ENCODE data around the gene KCNJ18.
"Not testable (repeated sequence)": the region's sequence is repeated elsewhere in the genome, so short reads cannot be mapped to it uniquely, and the experiment has no call there.

Gene KCNJ18

DNA sequence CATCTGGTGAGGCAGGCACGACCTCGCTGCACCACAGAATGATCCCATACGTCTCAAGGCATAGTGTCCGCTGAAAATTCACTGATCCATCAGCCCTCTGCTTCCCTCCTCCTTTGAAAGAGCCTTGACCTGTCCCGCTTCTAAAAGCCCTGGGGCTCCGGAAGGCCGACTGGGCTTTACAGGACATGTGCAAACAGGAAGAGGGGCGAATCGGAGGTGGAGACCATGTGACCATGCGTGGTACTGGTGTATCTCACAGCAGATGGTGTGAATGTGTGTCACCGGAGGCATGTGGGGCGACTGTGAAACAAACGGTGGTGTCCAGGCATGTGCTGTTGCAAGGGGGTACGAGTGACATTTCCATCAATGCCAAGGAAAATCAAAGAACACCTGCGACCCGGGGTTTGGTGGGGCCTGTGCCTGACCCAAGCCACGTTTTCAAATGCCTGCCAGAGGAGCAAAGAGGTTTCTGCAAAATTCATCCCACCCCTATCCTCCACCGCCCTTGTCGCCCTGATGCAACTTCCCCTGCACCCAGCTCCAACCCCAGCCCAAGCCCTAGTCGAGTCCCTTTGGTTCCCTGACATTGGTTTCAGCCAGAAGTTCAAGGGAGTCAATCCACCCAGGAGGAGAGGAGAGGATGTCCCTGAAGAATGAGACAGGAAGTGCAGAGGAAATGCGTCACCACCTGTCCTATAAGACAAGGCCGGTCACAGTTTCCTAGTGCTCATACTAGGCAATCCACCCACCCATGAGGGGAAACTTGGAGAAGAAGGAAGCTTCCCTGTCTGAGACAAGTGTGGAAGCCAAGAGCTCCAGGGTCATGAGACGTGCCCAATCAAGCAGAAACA is 5.9 kb upstream of the KCNJ18 start:
- DNase-seq: no peak

DNA sequence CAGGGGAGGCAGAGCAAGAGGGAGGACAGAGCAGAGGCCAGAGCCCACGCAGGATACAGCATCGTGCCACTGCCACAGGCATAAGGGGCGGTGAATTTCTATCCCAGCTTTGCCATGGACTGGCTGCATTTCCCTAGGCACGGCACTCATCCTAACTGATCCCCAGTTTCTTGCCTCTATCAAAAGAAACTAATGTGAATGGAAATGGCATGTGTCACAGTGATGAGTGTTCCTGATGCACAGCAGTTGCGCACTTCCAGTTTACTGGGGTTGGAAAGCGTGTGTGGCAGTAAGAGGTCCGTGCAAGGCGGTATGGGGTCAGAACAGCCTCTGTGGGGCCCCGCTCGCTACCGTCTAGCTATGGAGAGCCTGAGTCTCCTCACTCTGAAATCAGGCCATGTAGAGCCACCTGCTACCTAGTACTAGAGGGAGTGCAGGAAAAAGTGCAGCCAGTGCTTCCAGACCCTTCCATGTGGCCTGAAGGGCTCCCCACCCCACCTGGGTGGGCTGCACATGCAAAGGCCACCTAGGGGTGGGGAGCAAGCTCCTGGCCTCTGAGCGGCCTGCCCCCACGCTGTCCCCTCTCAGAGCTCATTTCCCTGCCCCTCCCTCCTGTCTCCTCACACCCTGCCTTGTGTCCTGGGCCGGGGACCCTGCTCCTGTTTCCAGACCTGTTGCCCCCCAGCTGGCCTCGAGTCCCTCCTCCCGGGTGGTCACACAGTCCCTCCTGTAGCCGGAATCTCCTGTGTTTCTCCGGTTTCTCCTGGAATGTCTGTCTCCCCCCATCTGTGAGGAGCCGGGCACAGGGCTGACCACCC is 5.0 kb upstream of the KCNJ18 start:
- no peak for DNase-seq

DNA sequence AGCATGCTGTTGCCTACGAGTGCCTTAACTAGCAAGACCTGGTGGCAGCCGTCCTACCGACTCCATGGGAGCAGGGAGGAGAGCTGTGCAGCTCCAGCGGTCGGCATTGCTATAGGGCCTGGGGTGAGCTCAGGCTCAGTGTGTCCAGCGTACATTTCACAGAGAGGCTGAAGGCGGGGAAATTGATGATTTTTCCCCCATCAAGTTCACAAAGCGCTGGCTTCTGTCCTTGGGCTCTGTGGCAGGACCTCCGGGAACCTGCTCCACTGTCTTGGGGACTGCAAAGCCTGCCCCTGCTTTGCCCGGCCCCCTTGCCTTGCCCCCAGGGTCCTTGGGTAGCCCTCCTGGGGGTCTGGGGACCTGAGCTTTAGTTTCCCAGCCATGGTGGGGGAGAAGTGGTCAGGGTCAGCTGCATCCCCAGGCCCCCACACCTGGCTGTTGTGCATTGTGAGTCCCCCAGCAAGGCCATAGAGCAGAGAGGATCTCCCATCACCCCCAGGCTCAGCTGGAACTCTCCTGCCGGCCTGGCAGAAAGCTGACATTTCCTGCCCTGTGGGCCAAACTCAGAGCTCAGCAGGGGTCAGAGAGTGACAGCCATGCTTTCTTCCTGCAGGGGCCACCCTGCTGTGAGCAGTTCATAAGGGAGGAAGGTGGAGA is 3.9 kb upstream of the KCNJ18 start:
- no peak for DNase-seq

DNA sequence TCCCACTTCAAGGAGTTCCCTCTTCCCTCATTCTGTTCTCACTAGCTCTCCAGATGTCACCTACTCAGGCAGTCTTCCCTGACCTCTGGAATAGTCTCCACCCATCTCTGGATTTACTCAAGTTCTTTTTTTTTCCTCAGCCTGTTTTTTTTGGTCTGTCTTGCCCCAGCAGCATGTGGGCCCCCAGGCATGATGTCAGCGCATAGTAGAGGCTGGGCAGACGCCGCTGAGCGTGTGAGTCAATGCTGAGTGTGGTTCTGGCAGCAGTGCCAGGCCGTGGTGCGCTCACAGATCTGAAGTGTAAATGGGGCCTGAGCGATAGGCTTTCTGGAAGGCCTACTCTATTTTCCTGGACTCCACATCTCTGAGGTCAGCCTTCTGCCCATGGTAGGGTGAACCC is 2.7 kb upstream of the KCNJ18 start:
- no peak for DNase-seq

DNA sequence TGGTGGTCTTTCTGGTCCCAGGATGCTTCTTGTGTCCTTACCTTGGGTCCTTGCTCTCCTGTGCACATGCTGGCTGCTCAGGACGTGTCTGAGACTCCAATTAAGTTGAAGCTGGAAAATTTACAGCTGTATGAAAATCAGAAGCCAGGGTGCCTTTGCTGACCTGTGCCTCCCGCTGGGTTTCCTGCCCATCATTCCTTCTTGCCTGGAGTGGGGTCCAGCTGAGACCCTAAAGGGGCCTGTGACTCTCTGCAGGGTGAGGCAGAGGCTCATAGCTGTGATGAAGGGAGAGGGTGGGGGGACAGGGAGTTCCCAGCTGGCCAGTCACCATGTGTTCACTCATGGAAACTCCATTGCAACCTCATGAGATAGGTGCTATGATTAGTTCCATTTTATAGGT is 1.5 kb upstream of the KCNJ18 start:
- DNase-seq: not testable (repeated sequence)

DNA sequence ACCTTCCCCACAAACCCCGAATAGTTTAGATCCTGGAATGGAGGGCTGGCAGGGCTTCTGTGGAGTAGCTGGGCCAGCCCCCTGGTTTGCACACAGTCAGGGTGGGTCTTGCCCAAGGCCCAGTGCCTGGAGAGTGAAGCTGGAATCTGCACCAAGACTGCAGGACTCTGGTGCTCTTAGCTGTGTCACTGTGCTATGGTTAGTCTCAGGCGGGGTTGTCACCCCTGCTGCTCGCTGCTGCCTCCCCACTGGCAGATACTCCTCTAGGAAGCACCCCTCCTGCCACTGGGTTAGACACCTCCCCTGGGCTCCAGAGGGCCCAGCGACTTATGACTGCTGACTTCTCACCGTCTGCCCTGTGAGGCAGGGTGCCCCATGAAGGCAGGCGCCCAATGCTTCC is 842 bp upstream of the KCNJ18 start:
- not testable (repeated sequence) for DNase-seq

DNA sequence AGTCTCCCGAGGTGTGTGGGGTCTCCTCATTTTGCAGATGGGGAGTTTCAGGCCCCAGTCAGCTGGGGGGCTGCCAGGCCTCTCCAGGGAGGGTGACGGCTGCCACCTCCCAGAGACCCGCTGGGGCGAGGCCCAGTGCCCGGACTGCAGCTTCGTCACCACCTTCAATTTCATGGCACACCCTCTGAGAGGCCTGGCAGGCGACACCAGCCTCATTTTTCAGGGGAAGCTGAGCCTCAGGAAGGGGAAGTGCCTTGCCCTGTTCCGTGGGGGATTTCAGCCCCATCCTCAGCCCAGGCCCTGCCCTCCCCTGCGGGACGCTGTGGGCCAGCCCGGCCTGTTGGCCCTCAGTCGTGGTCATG is 362 bp downstream of the KCNJ18 start:
- DNase-seq: not testable (repeated sequence)

DNA sequence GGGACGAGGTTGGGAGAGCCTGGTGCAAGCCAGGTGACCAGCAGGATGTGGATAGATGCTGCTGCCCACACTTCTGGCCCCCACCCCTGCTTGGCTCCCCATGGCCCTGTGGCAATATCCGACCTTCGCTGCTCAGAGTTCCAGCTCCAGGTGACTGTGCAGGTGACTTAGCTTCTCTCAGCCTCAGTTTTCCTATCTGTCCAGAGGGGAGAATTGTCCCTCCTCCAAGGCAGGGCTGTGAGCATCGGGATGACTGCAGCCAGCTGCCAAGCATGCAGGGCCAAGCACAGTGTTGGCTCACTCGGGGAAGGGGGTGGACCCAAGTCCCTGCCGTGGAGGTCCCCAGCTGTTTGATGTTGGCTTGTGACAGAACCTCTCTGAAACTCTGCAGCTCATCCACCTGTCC is 1.1 kb downstream of the KCNJ18 start:
- not testable (repeated sequence) for DNase-seq

DNA sequence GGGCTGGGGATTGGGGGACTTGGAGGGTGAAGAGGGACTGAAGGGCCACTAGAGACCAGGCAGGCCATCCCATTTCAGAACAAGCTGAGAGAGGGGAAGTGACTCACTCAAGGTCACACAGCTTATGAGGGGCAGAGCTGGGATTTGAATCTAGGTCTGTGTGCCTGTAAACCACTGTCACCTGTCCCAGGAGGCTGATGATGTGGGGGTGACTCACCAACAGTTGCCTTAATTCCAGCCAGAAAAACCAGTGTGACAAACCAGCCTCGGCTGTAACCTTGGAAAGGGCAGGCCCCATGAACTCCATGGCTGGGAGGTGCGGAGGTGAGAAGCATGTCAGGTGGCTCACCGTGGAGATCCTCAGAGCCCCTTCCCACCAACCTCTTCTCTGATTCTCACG is 1.6 kb downstream of the KCNJ18 start:
- DNase-seq: not testable (repeated sequence)

DNA sequence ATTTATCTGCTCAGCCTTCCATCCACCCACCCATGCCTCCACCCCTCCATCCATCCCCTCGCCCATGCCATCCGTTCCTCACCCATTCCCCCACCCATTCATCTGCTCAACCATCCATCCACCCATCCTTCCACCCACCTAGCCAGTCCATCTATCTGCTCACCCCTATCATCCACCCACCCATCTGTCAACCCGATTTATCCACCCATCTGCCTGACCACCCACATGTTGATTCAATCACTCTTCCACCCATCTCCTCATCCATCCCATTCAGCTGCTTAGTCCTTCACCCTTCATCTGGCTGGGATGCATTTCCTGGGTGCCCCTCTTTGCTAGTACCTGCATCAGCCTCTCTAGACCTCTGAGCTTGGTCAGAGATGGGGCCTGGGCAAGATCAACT is 3.9 kb downstream of the KCNJ18 start:
- DNase-seq: not testable (repeated sequence)

DNA sequence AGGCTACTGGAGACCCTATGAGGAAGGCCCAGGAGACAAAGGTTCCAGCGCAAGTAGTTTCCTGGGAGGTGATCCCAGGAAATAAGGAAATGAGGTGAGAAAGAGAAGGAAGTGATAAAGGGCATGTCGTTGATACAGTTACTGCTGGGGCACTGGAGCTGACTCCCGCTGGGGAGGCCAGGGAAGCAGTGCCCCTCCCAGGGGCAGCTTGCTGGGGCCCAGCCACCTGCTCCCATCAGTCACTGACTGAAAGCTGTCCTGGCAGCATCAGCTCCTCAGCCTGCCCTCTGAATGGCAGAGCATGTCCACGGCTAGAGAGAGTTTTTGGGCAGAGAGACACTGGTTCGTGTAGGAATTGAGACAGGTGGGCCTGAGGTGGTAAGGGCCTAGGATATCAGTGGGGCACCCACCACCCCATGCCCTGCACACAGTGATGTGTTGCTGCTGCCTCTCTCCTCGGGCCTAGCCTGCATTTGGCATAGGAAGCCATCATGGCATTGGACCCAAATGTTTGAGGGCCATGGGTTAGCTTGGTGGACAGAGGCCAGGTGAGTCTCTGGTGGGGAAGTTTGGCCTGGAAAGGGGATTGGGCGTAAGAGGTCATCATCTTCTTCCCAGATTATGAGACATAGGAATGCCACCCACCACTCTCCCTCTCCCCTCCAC is 4.7 kb downstream of the KCNJ18 start:
- DNase-seq: not testable (repeated sequence)

DNA sequence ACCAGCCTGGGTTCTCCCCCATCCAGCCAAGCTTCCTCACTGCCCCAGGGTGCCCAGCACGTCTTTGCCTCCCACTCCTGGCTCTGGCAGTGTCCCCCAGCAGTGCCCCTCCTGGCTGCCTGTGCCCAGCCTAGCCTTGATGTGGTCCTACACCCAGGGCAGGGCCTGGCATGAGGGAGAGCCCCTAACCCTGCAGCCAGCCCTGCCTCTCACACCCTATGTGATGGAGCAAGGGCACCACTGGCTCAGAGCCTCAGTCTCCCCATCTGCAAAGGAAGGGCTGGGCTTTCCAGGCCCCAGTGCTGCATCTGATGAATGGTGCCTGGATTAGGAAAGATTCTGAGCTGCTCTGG is 5.2 kb downstream of the KCNJ18 start:
- not testable (repeated sequence) for DNase-seq

DNA sequence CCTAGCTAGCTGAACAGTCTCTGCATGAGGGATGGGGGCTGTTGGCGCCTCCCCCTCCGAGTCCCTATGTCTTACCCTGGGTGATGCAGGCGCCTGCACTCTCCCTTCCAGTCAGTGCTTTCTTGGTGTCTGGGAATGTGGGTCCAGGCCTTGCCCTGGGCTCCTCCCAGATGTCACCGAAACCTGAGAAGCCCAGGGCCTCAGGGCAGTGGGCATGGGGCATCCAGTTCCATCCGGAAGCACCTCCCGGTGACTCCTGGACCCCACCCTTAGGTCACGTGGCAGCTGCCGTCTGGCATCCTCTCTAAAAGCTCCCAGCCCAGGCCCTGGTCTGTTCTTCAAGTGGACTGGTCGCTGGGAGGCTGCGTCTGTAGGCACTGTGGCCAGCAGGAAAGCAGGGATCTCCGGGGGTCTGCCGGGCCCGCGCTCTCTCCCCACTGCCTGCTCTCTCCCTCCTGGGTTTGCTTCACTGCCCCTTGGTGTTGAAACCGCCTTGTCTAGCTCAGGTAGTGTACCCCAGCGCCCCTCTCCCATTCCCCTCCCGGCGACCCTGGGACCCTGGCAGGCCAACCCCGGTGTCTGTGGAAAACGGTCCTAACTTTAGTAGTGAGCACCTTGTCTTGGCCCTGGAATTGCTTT is 6.2 kb downstream of the KCNJ18 start:
- DNase-seq: not testable (repeated sequence)

DNA sequence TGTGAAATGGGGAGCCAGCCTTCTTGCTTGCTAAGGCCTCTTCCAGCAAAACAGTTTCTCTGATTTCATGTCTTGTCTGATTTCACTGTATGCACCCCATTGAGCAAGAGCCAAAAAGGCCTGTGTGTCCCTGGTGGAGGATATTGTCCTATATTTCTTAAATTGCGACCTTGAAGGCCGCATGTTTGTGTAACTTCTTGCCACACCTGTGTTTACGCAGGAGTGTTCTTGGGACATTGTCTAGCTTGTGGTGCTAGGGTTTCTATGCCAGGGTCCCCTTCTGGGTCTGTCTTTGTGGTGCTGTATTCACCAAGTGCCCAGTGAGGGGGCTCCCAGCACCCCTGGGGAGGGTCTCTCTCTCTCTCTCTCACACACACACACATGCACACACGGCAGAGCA is 6.8 kb downstream of the KCNJ18 start:
- not testable (repeated sequence) for DNase-seq

DNA sequence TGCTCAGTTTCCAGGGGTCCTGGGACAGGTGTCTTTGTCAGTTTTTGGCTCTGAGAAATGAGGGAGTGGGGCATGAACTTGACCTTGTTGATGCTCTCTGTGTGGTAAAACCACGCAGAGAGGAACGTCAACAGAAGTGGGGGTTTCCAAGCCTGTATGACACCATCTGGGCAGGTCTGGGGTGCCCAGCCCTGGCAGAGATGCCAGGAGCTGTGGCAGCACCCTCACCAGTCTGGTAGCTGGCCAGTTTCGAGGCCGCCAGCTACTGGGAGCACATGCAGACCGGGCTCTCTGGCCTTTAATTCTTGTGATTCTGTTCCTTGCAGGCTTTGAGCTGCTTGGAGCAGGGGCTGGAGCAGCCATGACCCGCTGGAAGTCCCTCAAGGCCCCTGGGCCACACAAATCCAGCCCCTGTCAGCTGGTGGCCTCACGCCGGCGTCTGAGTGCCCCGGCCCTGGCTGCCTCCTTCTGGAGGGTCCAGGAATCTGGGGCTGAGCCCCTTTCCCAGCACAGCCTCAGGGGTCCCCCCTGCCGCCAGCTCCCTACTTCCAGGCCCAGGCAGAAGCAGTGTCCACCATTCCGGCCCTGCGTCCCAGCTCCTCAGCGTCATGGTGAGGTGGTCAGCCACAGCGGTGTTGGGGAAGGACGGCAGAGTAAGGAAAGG is 7.4 kb downstream of the KCNJ18 start:
- not testable (repeated sequence) for DNase-seq

DNA sequence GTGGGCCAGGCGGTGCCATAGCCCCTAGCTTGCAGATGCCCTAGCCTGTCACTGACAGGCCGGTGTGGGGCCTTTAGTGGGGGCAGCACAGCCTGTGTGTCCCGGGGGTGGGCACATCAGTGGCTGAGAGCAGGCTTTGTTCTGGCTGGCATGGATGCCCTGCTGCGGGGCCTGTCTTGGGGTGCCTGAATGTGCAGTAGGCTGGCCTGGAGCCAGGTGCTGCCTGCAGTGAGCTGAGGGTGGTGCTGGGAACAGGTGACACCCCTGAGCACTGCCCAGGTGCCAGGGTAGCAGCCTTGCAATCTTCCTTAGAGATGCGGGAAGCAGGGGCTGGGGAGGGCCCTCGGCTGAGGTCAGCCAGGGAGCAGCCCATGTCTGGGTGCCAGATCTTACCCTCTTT is 8.8 kb downstream of the KCNJ18 start:
- DNase-seq: not testable (repeated sequence)

DNA sequence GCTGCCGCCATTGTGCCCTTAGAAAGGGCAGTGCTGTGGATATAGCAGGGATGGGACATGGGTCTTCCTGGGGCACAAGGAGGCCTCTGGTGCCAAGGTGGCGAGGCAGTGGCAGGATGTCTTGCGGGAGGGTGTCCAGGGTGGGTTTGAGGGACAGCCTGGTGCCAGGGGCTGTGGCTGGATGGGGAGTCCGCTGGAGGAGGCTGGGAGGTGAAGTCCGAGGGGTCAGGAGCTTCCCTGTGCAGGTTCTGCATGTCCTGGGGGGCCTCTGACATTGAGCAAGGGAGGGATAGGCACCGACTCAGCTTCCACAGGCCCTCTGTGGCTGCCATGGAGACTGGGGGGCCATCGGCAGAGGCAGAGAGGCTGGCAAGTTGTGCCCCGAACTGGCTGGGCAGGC is 9.7 kb downstream of the KCNJ18 start:
- DNase-seq: not testable (repeated sequence)

DNA sequence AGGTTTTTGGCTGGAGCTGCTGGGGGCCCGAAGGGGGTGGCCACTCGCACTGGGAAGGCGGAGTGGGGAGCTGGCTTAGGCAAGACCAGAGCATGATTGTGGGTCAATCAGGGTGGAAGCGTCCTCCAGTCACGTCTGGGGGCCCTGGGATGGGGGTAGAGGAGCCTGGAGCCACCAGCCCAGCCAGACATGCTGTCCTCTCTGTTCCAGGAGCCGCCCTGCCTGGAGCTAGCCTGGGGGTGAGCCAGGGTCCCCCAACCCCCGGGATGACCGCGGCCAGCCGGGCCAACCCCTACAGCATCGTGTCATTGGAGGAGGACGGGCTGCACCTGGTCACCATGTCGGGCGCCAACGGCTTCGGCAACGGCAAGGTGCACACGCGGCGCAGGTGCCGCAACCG is 10.2 kb downstream of the KCNJ18 start:
- DNase-seq: not testable (repeated sequence)

DNA sequence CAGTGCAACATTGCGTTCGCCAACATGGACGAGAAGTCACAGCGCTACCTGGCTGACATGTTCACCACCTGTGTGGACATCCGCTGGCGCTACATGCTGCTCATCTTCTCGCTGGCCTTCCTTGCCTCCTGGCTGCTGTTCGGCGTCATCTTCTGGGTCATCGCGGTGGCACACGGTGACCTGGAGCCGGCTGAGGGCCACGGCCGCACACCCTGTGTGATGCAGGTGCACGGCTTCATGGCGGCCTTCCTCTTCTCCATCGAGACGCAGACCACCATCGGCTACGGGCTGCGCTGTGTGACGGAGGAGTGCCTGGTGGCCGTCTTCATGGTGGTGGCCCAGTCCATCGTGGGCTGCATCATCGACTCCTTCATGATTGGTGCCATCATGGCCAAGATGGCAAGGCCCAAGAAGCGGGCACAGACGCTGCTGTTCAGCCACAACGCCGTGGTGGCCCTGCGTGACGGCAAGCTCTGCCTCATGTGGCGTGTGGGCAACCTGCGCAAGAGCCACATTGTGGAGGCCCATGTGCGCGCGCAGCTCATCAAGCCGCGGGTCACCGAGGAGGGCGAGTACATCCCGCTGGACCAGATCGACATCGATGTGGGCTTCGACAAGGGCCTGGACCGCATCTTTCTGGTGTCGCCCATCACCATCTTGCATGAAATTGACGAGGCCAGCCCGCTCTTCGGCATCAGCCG is 10.8 kb downstream of the KCNJ18 start:
- DNase-seq: not testable (repeated sequence)

DNA sequence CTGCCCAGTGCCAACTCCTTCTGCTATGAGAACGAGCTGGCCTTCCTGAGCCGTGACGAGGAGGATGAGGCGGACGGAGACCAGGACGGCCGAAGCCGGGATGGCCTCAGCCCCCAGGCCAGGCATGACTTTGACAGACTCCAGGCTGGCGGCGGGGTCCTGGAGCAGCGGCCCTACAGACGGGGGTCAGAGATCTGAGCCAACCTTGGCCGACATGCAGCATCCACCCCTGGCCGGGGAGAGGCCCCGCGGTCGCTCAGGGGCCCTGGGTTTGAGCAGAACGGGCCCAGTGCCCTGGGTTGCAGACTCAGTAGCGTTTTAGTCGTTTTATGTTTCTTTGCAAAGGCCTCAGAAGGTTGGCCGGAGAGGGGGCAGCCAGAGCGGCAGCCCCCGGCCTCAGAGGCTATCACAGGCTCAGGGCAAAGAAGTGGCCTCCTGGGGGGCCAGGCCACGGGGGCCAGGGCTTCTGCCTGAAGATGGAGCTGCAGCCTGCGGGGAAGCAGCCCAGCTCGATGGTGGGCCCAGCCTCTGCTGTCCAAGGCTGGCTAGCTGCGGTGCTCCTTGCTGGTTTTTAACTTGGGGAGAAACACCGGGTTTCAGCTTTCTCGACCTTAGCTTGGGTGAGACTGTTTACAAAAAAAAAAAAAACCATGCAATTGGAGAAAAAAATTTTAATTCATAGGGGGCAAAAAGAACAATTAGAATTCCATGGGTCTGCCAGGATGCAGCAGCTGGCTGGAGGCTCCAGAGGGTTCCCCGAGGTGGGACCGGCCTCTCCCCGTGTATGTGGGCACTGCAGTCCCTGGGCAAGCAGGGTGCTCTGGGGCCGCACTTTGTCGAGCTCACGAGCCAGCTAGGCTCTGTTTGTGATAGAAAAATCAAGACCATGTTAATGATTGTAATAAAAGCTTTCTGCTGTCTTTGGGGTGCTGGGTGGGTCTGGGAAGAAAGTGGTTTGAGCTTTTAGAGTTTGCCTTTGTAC is 11.9 kb downstream of the KCNJ18 start:
- not testable (repeated sequence) for DNase-seq

Measured in activated gamma-delta T cell treated with Interleukin-2 at 50 U/mL for 16 hours (primary cell).